HS-27A (cell line): ENCODE data around the gene STK32C.
"Not testable (repeated sequence)": the region's sequence is repeated elsewhere in the genome, so short reads cannot be mapped to it uniquely, and the experiment has no call there.

Experiments used
- DNase-seq: peaks from one replicate; pipeline ENCODE4 v3.0.0-alpha.2; 2012; ENCODE audit warnings: low read depth, missing footprints

STK32C gene

DNA sequence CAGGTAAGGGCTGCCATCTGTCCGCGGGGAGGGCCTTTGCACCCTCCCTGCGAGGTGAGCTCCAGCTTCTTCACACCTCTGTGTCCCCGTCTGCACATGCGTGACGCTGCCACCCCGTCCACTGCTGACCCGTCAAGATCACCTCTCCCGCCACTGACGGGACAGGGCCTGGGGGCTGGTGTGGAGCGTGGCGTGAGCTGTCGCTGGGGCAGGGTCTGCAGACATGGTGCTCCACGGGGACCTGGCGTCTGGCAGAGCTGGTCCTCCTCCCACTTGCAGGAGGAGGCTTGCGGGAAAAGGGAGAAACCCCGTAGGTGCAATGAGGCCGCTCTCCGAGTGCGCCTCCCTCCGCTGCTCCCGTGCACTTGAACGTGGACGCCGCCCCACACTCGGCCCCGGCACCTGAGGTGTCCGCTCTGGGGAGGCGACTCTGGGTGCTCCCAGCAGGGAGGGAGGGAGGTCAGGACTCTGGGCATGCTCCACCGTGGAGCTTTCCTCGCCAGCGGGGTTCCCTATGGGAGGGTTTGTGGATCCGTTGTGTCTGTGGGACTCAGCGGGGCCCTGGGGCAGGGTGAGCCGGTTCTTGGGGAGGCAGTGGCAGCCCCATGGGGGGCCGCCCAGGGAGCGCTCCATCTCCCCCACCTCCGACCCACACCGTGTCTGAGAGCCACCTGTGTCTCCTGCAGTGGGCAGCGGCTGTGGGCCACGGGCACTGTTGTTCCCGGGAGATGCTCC, 138.6 kb downstream of the STK32C start:
- no peak for DNase-seq

- DNase-seq: no peak
Observed at GRCh38 chr10:132168571-132169030, 139.1 kb downstream of the STK32C start.

DNA sequence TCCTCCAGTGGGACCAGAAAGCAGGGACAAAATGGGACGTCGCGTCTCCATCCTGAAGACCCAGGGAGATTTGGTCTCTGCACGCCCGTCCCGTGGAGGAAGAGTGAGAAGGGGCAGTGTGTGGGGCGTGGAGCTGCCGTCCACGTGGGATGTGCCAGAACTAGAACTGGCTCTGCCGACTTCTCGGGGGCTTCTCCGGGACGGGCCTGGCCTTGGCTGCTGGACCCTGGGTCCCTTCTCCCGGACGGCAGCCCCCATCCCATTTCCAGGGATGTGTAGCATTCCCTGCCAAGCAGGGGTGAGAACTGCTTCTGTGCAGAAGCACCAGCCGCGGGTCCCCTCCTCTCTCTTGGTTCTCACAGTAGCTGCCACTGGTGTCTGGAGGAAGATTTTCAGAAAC, 139.8 kb downstream of the STK32C start:
- no peak for DNase-seq

DNA sequence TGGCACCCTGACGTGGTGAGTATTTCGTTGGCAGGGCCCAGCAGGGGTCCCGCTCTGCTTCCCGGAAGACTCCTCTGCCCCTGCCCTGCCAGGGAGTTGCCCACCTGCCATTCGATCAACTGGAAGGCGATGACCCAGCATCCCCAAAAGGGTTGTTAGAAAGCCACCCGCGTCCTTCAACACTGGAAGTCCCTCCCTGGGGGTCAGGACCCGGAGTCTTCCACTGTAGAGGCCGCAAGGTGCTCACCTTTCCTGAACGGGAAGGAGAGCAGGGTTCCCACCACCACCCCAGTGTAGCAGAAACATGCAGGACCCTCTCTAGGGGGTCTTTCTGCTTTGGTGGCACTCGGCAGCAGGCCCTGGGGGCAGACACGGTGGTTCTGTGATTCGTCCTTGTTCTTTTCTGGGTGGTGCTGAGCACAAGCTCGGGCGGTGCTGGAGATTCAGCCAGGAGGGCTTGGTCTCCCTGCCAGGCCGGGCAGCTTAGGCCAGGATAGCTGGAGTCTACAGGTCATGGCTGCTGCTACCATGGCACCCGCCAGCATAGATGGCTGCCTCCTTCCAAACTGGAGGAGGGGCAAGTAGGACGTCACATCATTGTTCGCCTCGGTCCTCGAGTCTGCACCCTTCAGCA, 140.6 kb downstream of the STK32C start:
- no peak for DNase-seq

GRCh38 chr10:132166216-132166950, 141.4 kb downstream of the STK32C start:
- no peak for DNase-seq

GRCh38 chr10:132165416-132165980, 142.3 kb downstream of the STK32C start:
- no peak for DNase-seq

DNA sequence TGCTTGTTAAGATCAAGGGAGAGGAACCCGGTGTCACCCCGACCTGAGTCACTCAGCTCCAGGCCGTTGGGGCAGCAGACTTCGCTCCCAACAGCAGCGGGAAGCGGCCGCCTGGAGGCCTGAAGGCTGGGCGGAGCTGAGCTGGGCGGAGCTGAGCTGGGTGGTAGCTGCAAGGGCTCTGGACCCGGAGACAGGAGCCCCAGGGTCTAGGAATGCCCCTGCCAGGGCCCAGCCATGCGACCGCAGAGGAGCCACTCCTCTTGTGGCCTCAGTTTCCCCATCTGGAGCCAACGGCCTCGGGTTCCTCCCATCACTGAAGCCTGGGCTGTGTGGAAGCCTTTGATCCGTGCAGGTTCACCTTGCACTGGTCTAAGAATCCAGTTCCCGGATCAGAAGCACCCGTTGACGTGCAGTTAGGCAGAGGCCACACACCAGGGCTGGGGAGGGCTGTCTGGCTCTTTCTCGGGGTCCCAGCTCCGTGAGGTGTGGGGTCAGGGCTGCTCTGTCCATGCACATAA, 142.9 kb downstream of the STK32C start:
- no peak for DNase-seq

- DNase-seq: no peak
Observed at GRCh38 chr10:132163826-132164515, 143.8 kb downstream of the STK32C start.

- DNase-seq: no peak
Observed at GRCh38 chr10:132163278-132163765, 144.4 kb downstream of the STK32C start.

DNA sequence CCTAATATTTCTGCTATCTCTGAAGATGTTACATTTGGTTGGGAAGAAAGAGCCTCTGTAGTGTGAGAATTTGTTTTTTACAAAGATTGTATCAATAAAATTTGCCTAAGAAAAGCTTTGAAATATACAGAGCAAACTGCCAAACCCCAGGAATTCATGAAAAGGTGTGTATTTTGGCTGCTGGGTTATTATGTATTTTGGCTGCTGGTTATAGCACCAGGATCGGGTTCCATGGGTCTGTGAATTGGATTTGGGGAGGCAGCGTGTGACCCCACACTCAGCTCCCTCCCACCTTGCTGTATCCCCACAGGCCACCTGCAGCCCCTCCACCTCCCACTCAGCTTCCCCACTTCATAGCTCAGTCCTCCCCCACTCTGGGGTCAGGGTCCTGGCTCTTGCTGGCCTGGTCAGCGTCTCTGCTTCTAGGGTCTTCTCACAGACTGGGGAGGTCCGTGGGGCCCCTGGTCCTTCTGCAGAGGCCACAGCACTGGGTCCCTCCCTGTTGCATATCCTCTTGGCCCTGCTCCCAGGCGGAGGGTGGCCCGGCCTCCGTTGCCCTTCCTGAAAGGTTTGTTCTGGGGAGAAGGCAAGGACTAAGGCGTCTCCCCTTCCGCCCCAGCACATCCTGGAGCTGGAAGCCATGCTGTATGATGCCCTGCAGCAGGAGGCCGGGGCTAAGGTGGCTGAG, 145.0 kb downstream of the STK32C start:
- DNase-seq: no peak

DNA sequence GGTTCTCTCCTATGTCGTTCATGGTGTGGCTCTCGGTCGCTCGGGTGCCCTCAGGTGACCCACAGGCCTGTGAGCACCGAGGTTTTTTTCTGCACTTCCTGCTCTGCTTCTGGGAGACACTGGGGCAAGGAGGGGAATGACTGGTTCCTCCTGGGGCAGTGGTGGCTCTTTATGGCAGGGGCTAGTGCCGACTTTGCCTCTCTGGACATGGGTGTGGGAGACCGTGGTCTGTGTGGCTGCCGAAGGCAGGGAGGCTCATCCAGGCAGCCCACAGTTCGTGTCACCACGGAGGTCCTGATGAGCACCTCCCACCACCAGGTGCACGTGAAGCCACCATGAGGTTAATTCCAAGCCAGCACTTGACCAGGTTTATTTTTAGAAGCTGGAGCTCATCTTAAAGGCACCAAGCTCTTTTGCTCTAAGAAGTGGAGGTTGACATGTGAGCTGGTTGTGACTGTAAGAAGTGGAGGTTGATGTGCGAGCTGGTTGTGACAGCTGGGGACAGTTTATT, 145.7 kb downstream of the STK32C start:
- no peak for DNase-seq

GRCh38 chr10:132160834-132161622, 146.7 kb downstream of the STK32C start:
- DNase-seq: not testable (repeated sequence)

DNA sequence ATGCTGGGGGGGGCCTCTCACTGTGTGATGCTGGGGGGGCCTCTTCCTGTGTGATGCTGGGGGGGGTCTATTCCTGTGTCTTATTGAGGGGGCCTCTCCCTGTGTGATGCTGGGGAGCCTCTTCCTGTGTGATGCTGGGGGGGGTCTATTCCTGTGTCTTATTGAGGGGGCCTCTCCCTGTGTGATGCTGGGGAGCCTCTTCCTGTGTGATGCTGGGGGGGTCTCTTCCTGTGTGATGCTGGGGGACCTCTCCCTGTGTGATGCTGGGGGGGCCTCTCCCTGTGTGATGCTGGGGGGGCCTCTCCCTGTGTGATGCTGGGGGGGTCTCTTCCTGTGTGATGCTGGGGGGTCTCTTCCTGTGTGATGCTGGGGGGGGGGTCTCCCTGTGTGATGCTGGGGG, 147.5 kb downstream of the STK32C start:
- not testable (repeated sequence) for DNase-seq

DNA sequence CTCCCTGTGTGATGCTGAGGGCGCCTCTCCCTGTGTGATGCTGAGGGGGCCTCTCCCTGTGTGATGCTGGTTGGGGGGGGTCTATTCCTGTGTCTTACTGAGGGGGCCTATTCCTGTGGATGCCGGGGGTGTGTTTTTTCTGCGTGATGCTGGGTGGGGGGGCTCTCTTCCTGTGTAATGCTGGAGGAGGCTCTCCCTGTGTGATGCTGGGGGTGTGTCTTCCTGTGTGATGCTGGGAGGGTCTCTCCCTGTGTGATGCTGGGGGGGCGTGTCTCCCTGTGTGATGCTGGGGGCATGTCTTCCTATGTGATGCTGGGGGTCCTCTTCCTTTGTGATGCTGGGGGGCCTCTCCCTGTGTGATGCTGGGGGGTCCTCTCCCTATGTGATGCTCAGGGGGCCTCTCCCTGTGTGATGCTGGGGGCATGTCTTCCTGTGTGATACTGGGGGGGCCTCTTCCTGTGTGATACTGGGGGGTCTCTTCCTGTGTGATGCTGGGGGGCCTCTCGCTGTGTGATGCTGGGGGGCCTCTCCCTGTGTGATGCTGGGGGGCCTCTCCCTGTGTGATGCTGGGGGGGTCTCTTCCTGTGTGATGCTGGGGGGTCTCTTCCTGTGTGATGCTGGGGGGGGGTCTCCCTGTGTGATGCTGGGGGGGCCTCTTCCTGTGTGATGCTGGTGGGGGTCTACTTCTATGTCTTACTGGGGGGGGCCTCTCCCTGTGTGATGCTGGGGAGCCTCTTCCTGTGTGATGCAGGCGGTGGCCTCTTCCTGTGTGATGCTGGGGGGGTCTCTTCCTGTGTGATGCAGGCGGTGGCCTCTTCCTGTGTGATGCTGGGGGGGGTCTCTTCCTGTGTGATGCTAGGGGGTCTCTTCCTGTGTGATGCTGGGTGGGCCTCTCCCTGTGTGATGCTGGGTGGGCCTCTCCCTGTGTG, 148.2 kb downstream of the STK32C start:
- DNase-seq: not testable (repeated sequence)

- no peak for DNase-seq
Observed at GRCh38 chr10:132158823-132159222, 148.9 kb downstream of the STK32C start.

GRCh38 chr10:132158122-132158741, 149.5 kb downstream of the STK32C start:
- DNase-seq: no peak
